DOHH2 (cell line): Measurements from ENCODE around the gene ZKSCAN2.

Experiments
- CTCF ChIP-seq: fragments of 200-600 bp; sonication (generic); IDR thresholded peaks from one replicate; pipeline ENCODE4 v1.5.1; 2014; ENCODE audit warnings: antibody characterized with exemption, mild to moderate bottlenecking, low read depth, low read length; ENCODE audit not compliant: poor library complexity, severe bottlenecking
- EZH2phosphoT487 ChIP-seq: fragments of 200-600 bp; sonication (generic); IDR thresholded peaks from 2 replicates; pipeline ENCODE4 v1.6.1; 2017; ENCODE audit warnings: borderline replicate concordance, mild to moderate bottlenecking, antibody characterized with exemption, low read length, moderate library complexity, mixed read lengths

- TF ChIP-seq CTCF (no peak), EZH2phosphoT487 (no peak)
These were observed 46.9 kb downstream of the ZKSCAN2 start for GRCh38 chr16:25210758-25211157.
